GM21447 (cell line): Measurements from ENCODE around the gene PRRT4.
A peak's percentile ranks its signal among the peaks of the same experiment; 100 is the strongest.

ENCODE experiments used
- ATAC-seq: cut with Tn5 transposase; IDR thresholded peaks from one replicate; pipeline ENCODE4 v1.9.1; 2021; ENCODE audit not compliant: unreplicated experiment

Gene PRRT4

GRCh38 chr7:128350708-128351295 lies 10.7 kb downstream of the PRRT4 start:
- ATAC-seq, result no peak

GRCh38 chr7:128349466-128349825 lies 12.0 kb downstream of the PRRT4 start:
- no peak for ATAC-seq

- no peak for ATAC-seq
Observed at GRCh38 chr7:128347647-128348097, 13.8 kb downstream of the PRRT4 start.

- no peak for ATAC-seq
Observed at GRCh38 chr7:128344431-128344774, 17.1 kb downstream of the PRRT4 start.

- peak; percentile 93 for ATAC-seq
Observed at GRCh38 chr7:128343554-128344430, 17.7 kb downstream of the PRRT4 start, which contains the start of gene RBM28. Gene RBM28, minus strand, starts transcription at chr7:128343908. Its CDS starts 115 bp downstream, at chr7:128343793.

GRCh38 chr7:128341733-128342132 lies 19.8 kb downstream of the PRRT4 start:
- no peak for ATAC-seq

GRCh38 chr7:128335730-128336129 lies 25.8 kb downstream of the PRRT4 start:
- ATAC-seq, result no peak

- ATAC-seq, result no peak
Observed at GRCh38 chr7:128324368-128324680, 37.2 kb downstream of the PRRT4 start.

GRCh38 chr7:128323459-128324367 lies 37.8 kb downstream of the PRRT4 start:
- no peak for ATAC-seq

GRCh38 chr7:128323040-128323439 lies 38.5 kb downstream of the PRRT4 start:
- no peak for ATAC-seq

- ATAC-seq, result peak; percentile 57
Observed at GRCh38 chr7:128322040-128322643, 39.3 kb downstream of the PRRT4 start.

- no peak for ATAC-seq
Observed at GRCh38 chr7:128321044-128321422, 40.5 kb downstream of the PRRT4 start.

- ATAC-seq, result no peak
Observed at GRCh38 chr7:128318691-128319090, 42.8 kb downstream of the PRRT4 start.

GRCh38 chr7:128311013-128311412 lies 50.5 kb downstream of the PRRT4 start:
- no peak for ATAC-seq

- no peak for ATAC-seq
Observed at GRCh38 chr7:128310499-128310898, 51.0 kb downstream of the PRRT4 start.

GRCh38 chr7:128309976-128310375 lies 51.5 kb downstream of the PRRT4 start:
- no peak for ATAC-seq

- ATAC-seq, result no peak
Observed at GRCh38 chr7:128309124-128309523, 52.4 kb downstream of the PRRT4 start.

- no peak for ATAC-seq
Observed at GRCh38 chr7:128307061-128307460, 54.4 kb downstream of the PRRT4 start.

- ATAC-seq, result no peak
Observed at GRCh38 chr7:128304212-128304611, 57.3 kb downstream of the PRRT4 start.

- ATAC-seq, result no peak
Observed at GRCh38 chr7:128303643-128304042, 57.8 kb downstream of the PRRT4 start.

- no peak for ATAC-seq
Observed at GRCh38 chr7:128303133-128303532, 58.4 kb downstream of the PRRT4 start.
